Esophagus muscularis mucosa (tissue), 4 donors: ENCODE results near the gene OR56A3. TPM values are rescaled to one million over a fixed set of nuclear protein-coding genes. Genes with fewer than 3 reads are reported as not detected.

ENCODE experiments used
- DNase-seq: peaks from one replicate; pipeline ENCODE4 v3.0.0-alpha.2; 2017; ENCODE audit errors: extremely low spot score
- H3K27ac ChIP-seq, 4 donors: fragments of 200-600 bp; sonication (generic); replicated peaks in 1 of 4; 1 replicate in 3 of 4; 2 replicates in 1 of 4; pipeline ENCODE4 v1.5.1; 2016 to 2019; ENCODE audit warnings: mild to moderate bottlenecking in 1 of 4
- H3K27me3 ChIP-seq, 4 donors: fragments of 200-600 bp; sonication (generic); one replicate each; pipeline versions ENCODE4 v1.5.1 to v1.6.0; 2016 to 2019
- H3K36me3 ChIP-seq, 4 donors: fragments of 200-600 bp; sonication (generic); one replicate each; pipeline ENCODE4 v1.5.1; 2016 to 2019
- H3K4me1 ChIP-seq, 4 donors: fragments of 200-600 bp; sonication (generic); one replicate each; pipeline ENCODE4 v1.5.1; 2016 to 2019
- H3K4me3 ChIP-seq, 4 donors: fragments of 200-600 bp; sonication (generic); 1 replicate in 2 of 4; 2 replicates in 2 of 4; pipeline ENCODE4 v1.5.1; 2016 to 2019; ENCODE audit warnings: mild to moderate bottlenecking in 4 of 4, moderate library complexity in 1 of 4
- H3K9me3 ChIP-seq, 4 donors: fragments of 200-600 bp; sonication (generic); 1 replicate in 3 of 4; 2 replicates in 1 of 4; pipeline ENCODE4 v1.5.1; 2016 to 2019
- CTCF ChIP-seq, 3 experiments: fragments of 200-600 bp in 2 of 3; fragments of 450-650 bp in 1 of 3; sonication (generic) in 2 of 3; IDR thresholded peaks; one replicate each; pipeline ENCODE4 v1.5.1; 2017 to 2019; ENCODE audit warnings: antibody characterized with exemption in 3 of 3, mild to moderate bottlenecking in 2 of 3, moderate library complexity in 1 of 3
- EP300 ChIP-seq: sonication (generic); formaldehyde crosslinking; IDR thresholded peaks from one replicate; pipeline ENCODE4 v1.6.1; 2017; ENCODE audit warnings: antibody characterized with exemption
- POLR2A ChIP-seq: fragments of 450-650 bp; IDR thresholded peaks from one replicate; pipeline ENCODE4 v1.6.1; 2017; ENCODE audit warnings: antibody characterized with exemption, moderate library complexity, mild to moderate bottlenecking, low read depth
- POLR2AphosphoS5 ChIP-seq, 2 donors: sonication (generic); formaldehyde crosslinking; IDR thresholded peaks; one replicate each; pipeline ENCODE4 v1.6.1; 2017; ENCODE audit warnings: antibody characterized with exemption in 2 of 2
- WGBS: methylation state at CpG from one replicate; pipeline ENCODE4 v1.1.5; 2018; 5-methylcytosine and 5-hydroxymethylcytosine counted together
- intact Hi-C: fragments of 100-400 bp; cut with DNase I; formaldehyde crosslinking; loops from one replicate; pipeline ENCODE4 v1.15.1; 2023
- total RNA-seq, 4 donors: library from RNA; depleted of rRNA; stranded (reverse); fragments of >200 nt; gene quantifications; one replicate each; pipeline versions ENCODE4 v1.1.0 to v1.2.1, GENCODE V29; 2016

Gene OR56A3
- total RNA-seq, 4 donors from 2014 or later, result not detected

DNA sequence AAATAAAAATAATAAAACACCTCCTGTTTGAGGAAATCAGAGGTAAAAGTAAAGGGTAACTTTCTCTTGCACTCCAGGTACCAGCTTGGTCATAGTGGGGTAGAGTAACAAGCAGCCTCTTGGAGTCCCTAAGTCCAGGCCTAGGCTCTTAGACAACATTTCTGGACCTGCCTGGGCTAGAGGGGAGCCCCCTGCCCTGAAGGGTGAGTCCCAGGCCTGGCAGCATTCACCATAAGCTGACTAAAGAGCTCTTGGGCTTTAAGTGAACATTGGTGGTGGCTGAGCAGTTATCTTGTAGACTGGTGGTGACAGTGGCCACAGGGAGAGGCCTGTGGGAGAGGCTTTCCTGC, 18.6 kb upstream of the OR56A3 start:
- H3K27me3 ChIP-seq, result no peaks in the 10 kb centered on the region
- intact Hi-C loops, result no loop called here

DNA sequence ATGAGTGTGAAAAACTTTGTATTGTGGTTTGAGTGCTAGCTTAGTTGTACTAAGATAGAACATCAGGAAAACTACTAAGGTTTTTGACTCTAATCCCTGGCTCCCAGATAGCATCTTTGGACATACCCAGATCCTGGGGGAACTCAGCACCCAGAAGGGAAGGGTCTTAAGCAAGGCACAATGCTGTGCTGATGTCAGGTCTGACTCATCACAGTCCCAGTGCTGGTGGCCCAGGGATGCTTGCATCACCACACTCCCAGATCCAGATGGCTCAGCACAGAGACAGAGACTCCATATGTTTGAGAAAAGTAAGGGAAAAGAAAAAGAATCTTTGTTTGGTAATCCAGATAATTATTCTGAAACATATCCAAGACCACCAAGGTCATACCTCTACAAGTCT, 18.3 kb upstream of the OR56A3 start:
- no peaks in the 10 kb centered on the region for H3K36me3 ChIP-seq
- no peak overlapping the region for H3K4me3 ChIP-seq
- TF ChIP-seq POLR2A, result no peak
- H3K9me3 ChIP-seq, result peaks cover 0 to 24% (median 2%) of the 10 kb centered on the region in 4 donors
- no peak overlapping the region for H3K27ac ChIP-seq
- no peaks in the 10 kb centered on the region for H3K27me3 ChIP-seq
- intact Hi-C loops, result no loop called here
- no peak for DNase-seq
- no peaks in the 10 kb centered on the region for H3K4me1 ChIP-seq

More for the DNA sequence above, 18.6 kb upstream of the OR56A3 start:
- no peaks in the 10 kb centered on the region for H3K4me1 ChIP-seq
- H3K9me3 ChIP-seq, result peaks cover 0 to 24% (median 2%) of the 10 kb centered on the region in 4 donors
- TF ChIP-seq POLR2AphosphoS5 (IDR thresholded peaks at IDR 0.05), result no peak
- no peak for TF ChIP-seq CTCF (IDR thresholded peaks at IDR 0.05)
- TF ChIP-seq POLR2A, result no peak
- TF ChIP-seq EP300, result no peak
- no peak for DNase-seq
- H3K4me3 ChIP-seq, result no peak overlapping the region
- H3K27ac ChIP-seq, result no peak overlapping the region
- no peaks in the 10 kb centered on the region for H3K36me3 ChIP-seq

DNA sequence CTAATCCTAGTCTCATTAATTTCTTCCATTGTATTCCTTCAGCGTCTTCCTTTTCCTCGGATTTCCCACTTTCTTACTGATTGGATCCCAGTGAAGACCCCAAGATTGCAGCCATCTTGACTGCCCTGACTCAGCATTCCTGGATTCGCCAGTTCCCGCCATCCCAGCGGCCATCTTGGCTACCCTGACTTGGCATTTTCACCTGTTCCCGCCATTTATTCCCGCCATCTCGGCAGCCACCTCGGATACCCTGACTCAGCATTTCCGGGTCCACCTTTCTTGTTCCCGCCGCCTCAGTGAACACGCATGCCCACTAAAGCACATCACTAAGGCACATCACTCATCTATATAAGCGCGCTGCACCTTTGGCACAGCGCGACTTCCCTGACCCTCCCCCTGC, 13.8 kb upstream of the OR56A3 start:
- Histone ChIP-seq H3K27ac (no peak overlapping the region), H3K4me3 (no peak overlapping the region), H3K9me3 (peaks cover 0 to 20% (median 2%) of the 10 kb centered on the region in 4 donors), H3K27me3 (no peaks in the 10 kb centered on the region), H3K4me1 (no peaks in the 10 kb centered on the region), H3K36me3 (no peaks in the 10 kb centered on the region)
- no peak for DNase-seq
- intact Hi-C loops, result no loop called here
- TF ChIP-seq POLR2AphosphoS5 (IDR thresholded peaks at IDR 0.05), result no peak
- no peak for TF ChIP-seq CTCF (IDR thresholded peaks at IDR 0.05)
- no peak for TF ChIP-seq EP300
- no peak for TF ChIP-seq POLR2A
- WGBS, result 95% methylated on average over 17 of the region's 17 CpGs

GRCh38 chr11:5928811-5929210, 13.2 kb upstream of the OR56A3 start:
- DNase-seq, result peak; percentile 87
- H3K4me3 ChIP-seq, result no peak overlapping the region
- 89% methylated on average over 15 of the region's 15 CpGs for WGBS
- intact Hi-C loops, result no loop called here
- H3K9me3 ChIP-seq, result peaks cover 0 to 15% (median 2%) of the 10 kb centered on the region in 4 donors
- TF ChIP-seq EP300, result no peak
- no peaks in the 10 kb centered on the region for H3K27me3 ChIP-seq
- no peak overlapping the region for H3K27ac ChIP-seq
- no peaks in the 10 kb centered on the region for H3K36me3 ChIP-seq
- no peaks in the 10 kb centered on the region for H3K4me1 ChIP-seq

- WGBS, result 93% methylated on average over 31 of the region's 31 CpGs
Measured at GRCh38 chr11:5929571-5930368, 12.3 kb upstream of the OR56A3 start.

More at GRCh38 chr11:5929571-5930368, 12.3 kb upstream of the OR56A3 start:
- Histone ChIP-seq H3K27me3 (no peaks in the 10 kb centered on the region), H3K36me3 (no peaks in the 10 kb centered on the region), H3K4me1 (no peaks in the 10 kb centered on the region), H3K4me3 (no peak overlapping the region), H3K9me3 (peaks cover 0 to 11% (median 0%) of the 10 kb centered on the region in 4 donors), H3K27ac (no peak overlapping the region)
- intact Hi-C loops, result no loop called here
- no peak for DNase-seq
- TF ChIP-seq CTCF (IDR thresholded peaks at IDR 0.05) (no peak), POLR2AphosphoS5 (IDR thresholded peaks at IDR 0.05) (no peak), POLR2A (no peak), EP300 (no peak)
